H1 (cell line): ENCODE measurements around the gene GPR18. TPM values are rescaled to one million over a fixed set of nuclear protein-coding genes. Genes with fewer than 3 reads are reported as not detected.

Experiments used
- BRCA1 ChIP-seq: IDR thresholded peaks from 2 replicates; pipeline ENCODE4 v1.6.1; 2012; ENCODE audit warnings: low read depth, low read length, improper control_type of control experiment
- EP300 ChIP-seq, 2 experiments: IDR thresholded peaks; 1 replicate in 1 of 2; 2 replicates in 1 of 2; pipeline ENCODE4 v1.6.1; 2011 to 2012; ENCODE audit warnings: low read depth in 2 of 2, low read length in 2 of 2, mild to moderate bottlenecking in 2 of 2, borderline replicate concordance in 1 of 2, inconsistent platforms in 1 of 2, moderate library complexity in 1 of 2
- MAFK ChIP-seq: IDR thresholded peaks from 2 replicates; pipeline ENCODE4 v1.6.1; 2012; ENCODE audit warnings: low read depth, mild to moderate bottlenecking, improper control_type of control experiment, low read length
- POU5F1 ChIP-seq: IDR thresholded peaks from 2 replicates; pipeline ENCODE4 v1.6.1; 2011; ENCODE audit warnings: low read depth, mild to moderate bottlenecking, low read length, moderate library complexity
- RAD21 ChIP-seq, 2 experiments: IDR thresholded peaks in 1 of 2; conservative IDR thresholded peaks in 1 of 2; 2 replicates each; pipeline ENCODE4 v1.6.1; 2011; ENCODE audit warnings: low read depth in 2 of 2, low read length in 2 of 2, improper control_type of control experiment in 1 of 2, inconsistent platforms in 1 of 2, mild to moderate bottlenecking in 1 of 2, moderate library complexity in 1 of 2
- TAF7 ChIP-seq: optimal IDR thresholded peaks from 2 replicates; pipeline ENCODE3; 2011; ENCODE audit warnings: low read depth, mild to moderate bottlenecking, inconsistent platforms, low read length, moderate library complexity, borderline replicate concordance
- TBP ChIP-seq: IDR thresholded peaks from 2 replicates; pipeline ENCODE4 v1.6.1; 2011; ENCODE audit warnings: low read depth, low read length, improper control_type of control experiment
- polyA plus RNA-seq, 7 experiments: library from polyadenylated mRNA; depleted of rRNA in 3 of 7; stranded (reverse) in 5 of 7; unstranded in 2 of 7; fragments of >200 nt in 5 of 7; fragments of 200-250 nt in 2 of 7; gene quantifications; 1 replicate in 5 of 7; 2 replicates in 1 of 7; 4 replicates in 1 of 7; pipeline versions ENCODE4 v1.2.1 to v1.2.3, GENCODE V29; 2011 to 2013; ENCODE audit warnings: missing spikeins in 2 of 7, mixed read lengths in 2 of 7
- total RNA-seq: library from RNA; stranded (reverse); fragmentation: NEBNext Ultra II Directional; extraction: Animal tissue kit (Norgen Biotek cat#: 25700); gene quantifications from 2 replicates; pipeline ENCODE4 v1.2.1, GENCODE V29; 2021
- TF ChIP-seq, protein P1 (sequence below): fragments of 300-600 bp; sonication (generic); IDR thresholded peaks from 2 replicates; pipeline ENCODE4 v1.7.1; 2012; ENCODE audit warnings: low read length, moderate library complexity, mild to moderate bottlenecking, inconsistent platforms; ENCODE audit not compliant: insufficient replicate concordance
- TF ChIP-seq, protein P2 (sequence below): IDR thresholded peaks from 2 replicates; pipeline ENCODE4 v1.6.1; 2012; ENCODE audit warnings: low read length, inconsistent platforms

The GPR18 gene
- total and polyA plus RNA-seq, 2 of the 8 experiments (the other 6 are each of a cell fraction or from before 2014, with no cell fraction given): not detected

DNA sequence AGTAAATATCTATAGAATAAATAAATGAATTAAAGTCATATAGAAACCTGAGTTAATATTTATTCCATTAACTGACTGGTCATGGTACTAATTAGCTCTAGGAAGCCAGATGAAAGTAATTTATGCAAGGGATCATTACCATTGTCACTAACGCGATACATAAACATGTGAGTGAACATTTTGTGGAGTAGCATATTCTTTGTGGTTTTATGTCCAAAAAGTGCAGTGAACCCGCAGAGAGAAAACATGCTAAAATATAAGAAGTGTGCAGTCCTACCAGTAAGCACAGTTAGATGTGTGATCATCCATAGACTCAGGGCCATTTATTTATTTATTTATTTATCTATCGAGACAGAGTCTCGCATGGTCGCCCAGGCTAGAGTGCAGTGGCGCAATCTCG, 47.4 kb upstream of the GPR18 start (continued):
- TF ChIP-seq, protein P1, sequence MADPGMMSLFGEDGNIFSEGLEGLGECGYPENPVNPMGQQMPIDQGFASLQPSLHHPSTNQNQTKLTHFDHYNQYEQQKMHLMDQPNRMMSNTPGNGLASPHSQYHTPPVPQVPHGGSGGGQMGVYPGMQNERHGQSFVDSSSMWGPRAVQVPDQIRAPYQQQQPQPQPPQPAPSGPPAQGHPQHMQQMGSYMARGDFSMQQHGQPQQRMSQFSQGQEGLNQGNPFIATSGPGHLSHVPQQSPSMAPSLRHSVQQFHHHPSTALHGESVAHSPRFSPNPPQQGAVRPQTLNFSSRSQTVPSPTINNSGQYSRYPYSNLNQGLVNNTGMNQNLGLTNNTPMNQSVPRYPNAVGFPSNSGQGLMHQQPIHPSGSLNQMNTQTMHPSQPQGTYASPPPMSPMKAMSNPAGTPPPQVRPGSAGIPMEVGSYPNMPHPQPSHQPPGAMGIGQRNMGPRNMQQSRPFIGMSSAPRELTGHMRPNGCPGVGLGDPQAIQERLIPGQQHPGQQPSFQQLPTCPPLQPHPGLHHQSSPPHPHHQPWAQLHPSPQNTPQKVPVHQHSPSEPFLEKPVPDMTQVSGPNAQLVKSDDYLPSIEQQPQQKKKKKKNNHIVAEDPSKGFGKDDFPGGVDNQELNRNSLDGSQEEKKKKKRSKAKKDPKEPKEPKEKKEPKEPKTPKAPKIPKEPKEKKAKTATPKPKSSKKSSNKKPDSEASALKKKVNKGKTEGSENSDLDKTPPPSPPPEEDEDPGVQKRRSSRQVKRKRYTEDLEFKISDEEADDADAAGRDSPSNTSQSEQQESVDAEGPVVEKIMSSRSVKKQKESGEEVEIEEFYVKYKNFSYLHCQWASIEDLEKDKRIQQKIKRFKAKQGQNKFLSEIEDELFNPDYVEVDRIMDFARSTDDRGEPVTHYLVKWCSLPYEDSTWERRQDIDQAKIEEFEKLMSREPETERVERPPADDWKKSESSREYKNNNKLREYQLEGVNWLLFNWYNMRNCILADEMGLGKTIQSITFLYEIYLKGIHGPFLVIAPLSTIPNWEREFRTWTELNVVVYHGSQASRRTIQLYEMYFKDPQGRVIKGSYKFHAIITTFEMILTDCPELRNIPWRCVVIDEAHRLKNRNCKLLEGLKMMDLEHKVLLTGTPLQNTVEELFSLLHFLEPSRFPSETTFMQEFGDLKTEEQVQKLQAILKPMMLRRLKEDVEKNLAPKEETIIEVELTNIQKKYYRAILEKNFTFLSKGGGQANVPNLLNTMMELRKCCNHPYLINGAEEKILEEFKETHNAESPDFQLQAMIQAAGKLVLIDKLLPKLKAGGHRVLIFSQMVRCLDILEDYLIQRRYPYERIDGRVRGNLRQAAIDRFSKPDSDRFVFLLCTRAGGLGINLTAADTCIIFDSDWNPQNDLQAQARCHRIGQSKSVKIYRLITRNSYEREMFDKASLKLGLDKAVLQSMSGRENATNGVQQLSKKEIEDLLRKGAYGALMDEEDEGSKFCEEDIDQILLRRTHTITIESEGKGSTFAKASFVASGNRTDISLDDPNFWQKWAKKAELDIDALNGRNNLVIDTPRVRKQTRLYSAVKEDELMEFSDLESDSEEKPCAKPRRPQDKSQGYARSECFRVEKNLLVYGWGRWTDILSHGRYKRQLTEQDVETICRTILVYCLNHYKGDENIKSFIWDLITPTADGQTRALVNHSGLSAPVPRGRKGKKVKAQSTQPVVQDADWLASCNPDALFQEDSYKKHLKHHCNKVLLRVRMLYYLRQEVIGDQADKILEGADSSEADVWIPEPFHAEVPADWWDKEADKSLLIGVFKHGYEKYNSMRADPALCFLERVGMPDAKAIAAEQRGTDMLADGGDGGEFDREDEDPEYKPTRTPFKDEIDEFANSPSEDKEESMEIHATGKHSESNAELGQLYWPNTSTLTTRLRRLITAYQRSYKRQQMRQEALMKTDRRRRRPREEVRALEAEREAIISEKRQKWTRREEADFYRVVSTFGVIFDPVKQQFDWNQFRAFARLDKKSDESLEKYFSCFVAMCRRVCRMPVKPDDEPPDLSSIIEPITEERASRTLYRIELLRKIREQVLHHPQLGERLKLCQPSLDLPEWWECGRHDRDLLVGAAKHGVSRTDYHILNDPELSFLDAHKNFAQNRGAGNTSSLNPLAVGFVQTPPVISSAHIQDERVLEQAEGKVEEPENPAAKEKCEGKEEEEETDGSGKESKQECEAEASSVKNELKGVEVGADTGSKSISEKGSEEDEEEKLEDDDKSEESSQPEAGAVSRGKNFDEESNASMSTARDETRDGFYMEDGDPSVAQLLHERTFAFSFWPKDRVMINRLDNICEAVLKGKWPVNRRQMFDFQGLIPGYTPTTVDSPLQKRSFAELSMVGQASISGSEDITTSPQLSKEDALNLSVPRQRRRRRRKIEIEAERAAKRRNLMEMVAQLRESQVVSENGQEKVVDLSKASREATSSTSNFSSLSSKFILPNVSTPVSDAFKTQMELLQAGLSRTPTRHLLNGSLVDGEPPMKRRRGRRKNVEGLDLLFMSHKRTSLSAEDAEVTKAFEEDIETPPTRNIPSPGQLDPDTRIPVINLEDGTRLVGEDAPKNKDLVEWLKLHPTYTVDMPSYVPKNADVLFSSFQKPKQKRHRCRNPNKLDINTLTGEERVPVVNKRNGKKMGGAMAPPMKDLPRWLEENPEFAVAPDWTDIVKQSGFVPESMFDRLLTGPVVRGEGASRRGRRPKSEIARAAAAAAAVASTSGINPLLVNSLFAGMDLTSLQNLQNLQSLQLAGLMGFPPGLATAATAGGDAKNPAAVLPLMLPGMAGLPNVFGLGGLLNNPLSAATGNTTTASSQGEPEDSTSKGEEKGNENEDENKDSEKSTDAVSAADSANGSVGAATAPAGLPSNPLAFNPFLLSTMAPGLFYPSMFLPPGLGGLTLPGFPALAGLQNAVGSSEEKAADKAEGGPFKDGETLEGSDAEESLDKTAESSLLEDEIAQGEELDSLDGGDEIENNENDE: no peak
- TF ChIP-seq TAF7 (no peak), RAD21 (IDR thresholded peaks at IDR 0.05 in 1 of 2, conservative IDR thresholded peaks at IDR 0.05 in 1 of 2; ENCODE audit: low read depth in 2 of 2, low read length in 2 of 2) (no peak), TBP (no peak), BRCA1 (no peak), MAFK (no peak), POU5F1 (no peak), EP300 (IDR thresholded peaks at IDR 0.05; ENCODE audit: borderline replicate concordance in 1 of 2, low read depth in 2 of 2, low read length in 2 of 2) (no peak)
- TF ChIP-seq, protein P2, sequence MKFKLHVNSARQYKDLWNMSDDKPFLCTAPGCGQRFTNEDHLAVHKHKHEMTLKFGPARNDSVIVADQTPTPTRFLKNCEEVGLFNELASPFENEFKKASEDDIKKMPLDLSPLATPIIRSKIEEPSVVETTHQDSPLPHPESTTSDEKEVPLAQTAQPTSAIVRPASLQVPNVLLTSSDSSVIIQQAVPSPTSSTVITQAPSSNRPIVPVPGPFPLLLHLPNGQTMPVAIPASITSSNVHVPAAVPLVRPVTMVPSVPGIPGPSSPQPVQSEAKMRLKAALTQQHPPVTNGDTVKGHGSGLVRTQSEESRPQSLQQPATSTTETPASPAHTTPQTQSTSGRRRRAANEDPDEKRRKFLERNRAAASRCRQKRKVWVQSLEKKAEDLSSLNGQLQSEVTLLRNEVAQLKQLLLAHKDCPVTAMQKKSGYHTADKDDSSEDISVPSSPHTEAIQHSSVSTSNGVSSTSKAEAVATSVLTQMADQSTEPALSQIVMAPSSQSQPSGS: no peak
